Stimulated activated CD4-positive, alpha-beta T cell treated with anti-CD3 and anti-CD28 coated beads, TNF-alpha, amount 100 ng/mL, for 24 hours (primary cell): ENCODE data around the gene MED17.

Experiments
- DNase-seq, 3 experiments: peaks; one replicate each; pipeline ENCODE4 v3.0.0-alpha.2; 2020; ENCODE audit warnings: low read depth in 3 of 3

The MED17 gene

GRCh38 chr11:93817426-93818348 lies 33.6 kb downstream of the MED17 start:
- no peak for DNase-seq

DNA sequence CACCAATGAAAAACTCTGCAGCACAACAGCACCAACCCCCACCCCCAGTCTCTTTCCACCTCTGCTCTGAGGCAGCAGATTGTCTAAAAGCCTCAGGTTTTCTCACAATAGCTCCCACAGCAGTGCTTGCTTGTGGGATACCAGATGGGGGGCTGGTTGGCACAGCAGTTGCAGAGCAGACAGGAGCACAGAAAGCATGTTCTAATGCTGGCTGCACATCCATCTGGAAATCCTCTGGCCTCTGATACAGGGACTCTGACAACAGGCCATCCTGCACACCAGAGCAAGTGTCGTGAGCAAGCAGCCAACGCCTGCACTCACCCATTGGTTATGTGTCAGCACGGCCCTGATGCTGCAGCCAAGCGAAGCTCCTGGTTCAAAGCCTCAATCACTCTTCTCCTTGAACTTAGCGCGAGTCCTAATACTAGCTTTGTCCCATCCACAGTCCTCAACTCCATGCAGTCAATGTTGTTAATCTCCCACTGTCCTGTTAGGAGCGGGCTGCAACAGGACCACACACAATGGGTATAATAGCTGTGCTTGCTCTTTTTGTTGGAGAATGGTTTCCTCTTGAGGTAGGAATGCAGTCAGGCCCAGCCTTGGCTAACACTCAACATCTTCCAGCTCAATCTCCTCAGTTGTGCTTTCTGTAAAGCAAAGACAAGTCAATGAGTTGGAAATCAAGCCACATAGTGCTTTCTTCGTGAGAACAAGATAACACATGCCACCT lies 36.0 kb downstream of the MED17 start:
- DNase-seq: no peak

GRCh38 chr11:93820847-93821246 lies 36.8 kb downstream of the MED17 start:
- no peak for DNase-seq

GRCh38 chr11:93821617-93822016 lies 37.5 kb downstream of the MED17 start:
- no peak for DNase-seq

DNA sequence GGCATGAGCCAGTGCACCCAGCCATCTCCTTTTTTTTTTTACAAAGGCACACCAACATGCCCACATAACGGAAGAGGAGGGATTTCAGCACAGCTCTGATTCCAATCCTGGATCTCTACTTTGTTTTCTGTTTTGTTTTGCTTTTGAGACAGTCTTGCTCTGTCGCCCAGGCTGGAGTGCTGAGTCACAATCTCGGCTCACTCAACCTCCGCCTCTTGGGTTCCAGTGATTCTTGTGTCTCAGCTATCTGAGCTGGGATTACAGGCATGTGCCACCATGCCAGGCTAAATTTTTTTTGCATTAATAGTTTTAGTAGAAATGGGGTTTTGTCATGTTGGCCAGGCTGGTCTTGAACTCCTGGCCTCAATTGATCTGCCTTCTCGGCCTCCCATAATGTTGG lies 38.3 kb downstream of the MED17 start:
- DNase-seq: no peak

GRCh38 chr11:93823210-93823609 lies 39.1 kb downstream of the MED17 start:
- DNase-seq: no peak

DNA sequence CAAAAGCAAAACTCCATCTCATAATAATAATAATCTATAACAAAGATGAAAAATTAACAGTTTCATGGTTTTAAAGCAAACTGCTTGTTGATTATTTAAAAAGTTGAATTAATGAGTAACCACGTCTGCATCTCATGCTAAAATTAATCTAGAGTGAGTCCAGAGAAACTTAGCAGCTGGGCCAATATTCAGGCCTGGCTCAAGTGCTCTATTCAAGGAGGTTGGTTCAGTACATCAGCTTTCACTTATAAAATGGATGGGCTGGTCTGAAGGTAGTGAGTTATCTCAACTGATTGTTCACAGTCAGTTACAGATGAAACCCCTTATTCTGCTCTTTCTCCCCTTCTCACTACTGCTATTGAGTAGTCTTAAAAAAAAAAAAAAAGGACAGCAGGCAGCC lies 43.3 kb downstream of the MED17 start:
- DNase-seq: no peak

GRCh38 chr11:93829598-93829997 lies 45.5 kb downstream of the MED17 start:
- no peak for DNase-seq

DNA sequence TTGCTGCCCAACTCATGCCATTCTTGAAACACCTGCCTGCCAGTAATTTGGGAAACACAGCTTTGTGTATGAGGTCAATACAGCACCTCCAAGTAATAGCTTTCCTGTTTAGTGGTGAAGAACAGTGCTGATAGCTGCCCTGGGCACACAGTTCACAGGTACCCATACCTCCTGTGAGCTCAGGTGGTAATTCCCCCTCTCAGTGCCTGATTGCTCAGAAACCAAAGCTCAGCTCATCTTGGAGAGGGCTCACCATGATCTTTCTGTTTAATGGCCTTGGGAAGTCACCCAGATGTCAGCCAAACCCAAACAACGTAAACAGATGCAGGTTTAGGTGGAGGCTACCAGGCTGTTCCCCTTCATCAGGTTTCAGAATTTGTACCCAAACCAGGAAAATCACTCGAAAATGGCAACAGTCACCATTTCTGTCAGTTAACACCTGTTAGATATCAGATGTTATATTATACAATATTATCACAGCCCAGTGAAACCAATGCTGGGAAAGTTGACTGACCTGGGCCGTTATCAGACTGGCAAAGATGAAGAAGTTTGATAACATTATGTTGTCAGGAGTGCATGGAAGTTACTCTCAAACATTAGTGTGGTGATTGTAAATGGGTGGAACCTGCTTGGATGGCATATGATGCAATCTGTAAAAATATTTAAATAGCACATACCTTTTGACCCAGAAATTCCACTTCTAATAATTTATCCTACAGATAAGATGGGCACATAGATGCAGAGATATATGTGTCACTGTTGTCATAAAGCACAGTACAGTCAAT lies 47.5 kb downstream of the MED17 start:
- no peak for DNase-seq

GRCh38 chr11:93832780-93833179 lies 48.7 kb downstream of the MED17 start:
- no peak for DNase-seq

DNA sequence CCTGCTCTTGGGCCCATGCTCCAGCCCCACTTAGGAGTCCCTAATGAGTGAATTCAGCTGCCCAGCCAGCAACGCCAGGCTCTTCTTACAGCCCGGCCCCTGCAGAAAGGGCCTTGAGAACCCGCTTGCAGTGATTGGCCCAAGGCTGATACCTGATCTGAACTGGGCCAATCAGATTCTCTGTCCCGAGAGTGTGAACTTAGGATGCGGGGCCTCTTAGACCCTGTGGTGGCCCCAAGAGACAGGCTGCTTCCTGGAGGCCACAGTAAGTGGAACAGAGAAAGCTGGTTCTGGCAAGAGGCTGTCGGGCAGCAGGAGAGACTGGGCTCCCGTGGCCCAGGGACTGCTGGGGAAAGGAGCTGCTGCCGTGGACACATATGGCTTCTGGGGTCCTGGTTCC lies 54.9 kb downstream of the MED17 start:
- no peak for DNase-seq

DNA sequence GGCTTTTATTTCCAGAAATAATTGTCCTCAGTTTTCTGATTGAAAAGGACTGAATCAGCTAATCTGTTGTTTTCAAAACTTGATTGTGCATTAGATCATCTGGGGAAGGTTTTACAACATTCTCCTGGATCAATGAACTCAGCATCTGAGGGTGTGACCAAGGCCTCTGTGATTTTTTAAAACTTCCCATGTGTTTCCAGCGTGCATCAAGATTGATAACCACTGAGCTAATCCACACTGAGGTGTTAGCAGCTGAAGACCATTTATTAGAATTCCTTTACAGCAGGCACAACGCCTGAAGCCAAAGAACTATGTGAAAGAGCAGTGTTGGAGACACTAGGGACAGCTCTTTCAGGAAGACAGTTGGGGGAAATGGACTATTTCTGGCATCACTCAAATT lies 56.1 kb downstream of the MED17 start:
- no peak for DNase-seq

- DNase-seq: no peak
Measured at GRCh38 chr11:93840981-93841380, 56.9 kb downstream of the MED17 start.

DNA sequence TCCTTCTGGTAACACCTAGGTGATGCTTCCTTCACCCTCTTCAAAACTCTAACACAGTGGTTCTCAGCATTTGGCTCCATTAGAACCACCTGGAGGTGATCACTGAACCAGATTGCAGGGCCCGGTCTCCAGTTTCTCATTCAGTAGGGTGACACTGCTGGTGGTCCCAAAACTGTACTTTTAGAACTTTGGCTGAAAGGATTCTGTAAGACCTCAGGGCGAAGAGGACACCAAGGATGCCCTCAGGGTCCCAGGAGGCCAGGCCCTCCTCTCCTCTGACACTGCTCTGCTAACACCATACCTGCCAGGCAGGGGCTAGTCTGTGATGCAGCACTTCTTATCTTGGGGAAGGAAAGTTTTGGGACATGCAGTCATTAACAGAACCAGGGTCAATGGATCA lies 57.4 kb downstream of the MED17 start:
- no peak for DNase-seq

DNA sequence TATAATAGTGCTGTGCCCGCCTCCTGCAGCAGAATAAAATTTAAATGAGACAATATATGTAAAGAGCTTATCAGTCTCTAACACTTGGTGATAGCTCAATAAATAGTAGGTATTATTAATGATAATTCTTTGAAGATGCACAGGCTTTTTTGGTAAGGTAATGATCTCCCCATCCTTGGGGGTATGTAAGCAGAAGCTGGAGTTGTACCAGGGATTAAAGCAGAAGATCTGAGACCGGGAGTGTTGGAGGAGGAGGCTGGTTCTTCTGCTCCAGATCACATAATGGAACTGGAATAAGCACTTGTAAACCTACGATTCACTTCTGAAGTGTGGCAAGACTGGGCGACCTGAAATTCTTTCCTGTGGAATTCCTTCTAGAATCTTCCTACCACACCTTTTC lies 58.0 kb downstream of the MED17 start:
- DNase-seq: no peak

GRCh38 chr11:93842461-93842860 lies 58.4 kb downstream of the MED17 start:
- no peak for DNase-seq

GRCh38 chr11:93843906-93844305 lies 59.8 kb downstream of the MED17 start:
- DNase-seq: no peak

- no peak for DNase-seq
Measured at GRCh38 chr11:93844568-93844967, 60.5 kb downstream of the MED17 start.

DNA sequence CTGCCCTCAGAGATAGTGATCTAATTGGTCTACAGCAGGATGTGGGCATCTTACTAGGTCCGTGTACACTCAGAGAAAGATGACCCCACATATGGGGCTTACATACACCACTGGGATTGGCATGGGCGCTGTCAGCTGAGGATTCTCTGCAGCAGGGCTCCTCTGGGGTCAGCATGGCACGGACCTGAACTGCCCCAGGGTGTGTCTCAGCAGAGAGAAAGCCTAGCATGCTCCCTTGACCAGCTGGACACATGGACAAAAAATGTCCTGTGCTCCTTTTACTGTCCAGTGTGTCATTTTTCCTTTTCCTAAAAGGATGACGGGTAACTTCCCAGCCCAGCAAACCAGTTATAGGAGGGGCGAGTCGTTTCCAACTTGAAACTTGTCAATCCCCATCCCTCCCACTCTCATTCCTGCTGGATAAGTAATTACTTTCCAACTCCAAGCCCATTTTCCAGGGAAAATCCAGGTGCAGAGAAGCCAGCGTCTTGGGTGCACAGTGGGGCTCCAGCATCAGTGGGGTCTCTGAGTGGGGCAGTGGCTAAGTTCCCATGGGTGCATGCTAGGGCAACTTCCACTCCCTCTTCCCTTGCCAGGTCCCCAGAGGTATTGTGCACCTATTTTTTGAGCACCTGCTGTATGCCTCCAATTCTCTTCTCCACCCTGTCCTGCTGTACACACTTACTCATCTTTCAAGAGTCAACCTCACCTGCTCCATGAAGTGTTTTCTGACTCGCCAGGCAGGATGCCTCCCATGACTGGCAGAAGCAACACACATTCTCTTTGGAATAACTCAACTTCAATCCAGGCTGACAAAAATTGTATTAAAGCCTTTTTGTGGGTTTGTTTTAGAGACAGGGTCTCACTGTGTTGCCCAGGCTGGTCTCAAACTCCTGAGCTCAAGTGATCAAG lies 61.4 kb downstream of the MED17 start:
- no peak for DNase-seq

DNA sequence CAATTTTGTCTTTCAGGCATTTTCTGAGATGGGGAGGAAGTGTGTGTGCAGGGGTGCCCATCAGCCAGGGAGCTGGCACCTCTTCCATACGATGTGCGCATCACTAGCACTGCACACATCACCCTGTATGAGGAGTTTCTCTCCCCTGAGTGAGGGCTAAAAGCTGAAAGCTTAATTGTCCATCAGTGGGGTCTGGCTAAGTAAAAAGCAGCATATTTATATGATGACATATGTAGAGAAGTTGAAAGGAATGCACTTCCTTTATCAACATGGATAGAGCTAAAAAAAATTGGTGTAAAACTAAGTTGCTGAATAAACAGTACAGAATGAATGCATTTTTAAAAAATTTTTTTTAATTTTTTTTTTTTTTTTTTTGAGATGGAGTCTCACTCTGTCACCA lies 62.3 kb downstream of the MED17 start:
- no peak for DNase-seq

DNA sequence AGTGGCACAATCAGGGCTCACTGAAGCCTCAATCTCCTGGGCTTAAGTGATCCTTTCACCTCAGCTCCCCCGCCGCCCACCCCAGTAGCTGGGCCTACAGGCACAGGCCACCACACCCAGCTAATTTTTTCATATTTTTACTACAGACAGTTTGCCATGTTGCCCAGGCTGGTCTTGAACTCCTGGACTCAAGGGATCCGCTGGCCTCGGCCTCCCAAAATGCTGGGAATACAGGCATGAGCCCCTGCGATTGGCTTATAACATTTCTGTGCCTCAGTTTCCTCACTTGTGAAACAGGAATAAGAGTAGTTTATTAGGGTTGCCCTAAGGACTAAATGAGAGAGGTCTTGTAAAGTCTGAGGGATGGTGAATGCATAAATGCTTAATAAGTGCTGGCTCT lies 65.1 kb downstream of the MED17 start:
- no peak for DNase-seq
